Stimulated activated CD8-positive, alpha-beta memory T cell treated with anti-CD3 and anti-CD28 coated beads, Interleukin-15, amount 100 ng/mL, for 4 hours (primary cell): ENCODE results near the gene LIN9.
A peak's percentile ranks its signal among the peaks of the same experiment; 100 is the strongest.
"Not testable (repeated sequence)": the region's sequence is repeated elsewhere in the genome, so short reads cannot be mapped to it uniquely, and the experiment has no call there.

ENCODE experiments used
- DNase-seq, 2 donors: peaks; one replicate each; pipeline ENCODE4 v3.0.0-alpha.2; 2020; ENCODE audit warnings: low read depth in 2 of 2

Gene LIN9, protein sequence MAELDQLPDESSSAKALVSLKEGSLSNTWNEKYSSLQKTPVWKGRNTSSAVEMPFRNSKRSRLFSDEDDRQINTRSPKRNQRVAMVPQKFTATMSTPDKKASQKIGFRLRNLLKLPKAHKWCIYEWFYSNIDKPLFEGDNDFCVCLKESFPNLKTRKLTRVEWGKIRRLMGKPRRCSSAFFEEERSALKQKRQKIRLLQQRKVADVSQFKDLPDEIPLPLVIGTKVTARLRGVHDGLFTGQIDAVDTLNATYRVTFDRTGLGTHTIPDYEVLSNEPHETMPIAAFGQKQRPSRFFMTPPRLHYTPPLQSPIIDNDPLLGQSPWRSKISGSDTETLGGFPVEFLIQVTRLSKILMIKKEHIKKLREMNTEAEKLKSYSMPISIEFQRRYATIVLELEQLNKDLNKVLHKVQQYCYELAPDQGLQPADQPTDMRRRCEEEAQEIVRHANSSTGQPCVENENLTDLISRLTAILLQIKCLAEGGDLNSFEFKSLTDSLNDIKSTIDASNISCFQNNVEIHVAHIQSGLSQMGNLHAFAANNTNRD

DNA sequence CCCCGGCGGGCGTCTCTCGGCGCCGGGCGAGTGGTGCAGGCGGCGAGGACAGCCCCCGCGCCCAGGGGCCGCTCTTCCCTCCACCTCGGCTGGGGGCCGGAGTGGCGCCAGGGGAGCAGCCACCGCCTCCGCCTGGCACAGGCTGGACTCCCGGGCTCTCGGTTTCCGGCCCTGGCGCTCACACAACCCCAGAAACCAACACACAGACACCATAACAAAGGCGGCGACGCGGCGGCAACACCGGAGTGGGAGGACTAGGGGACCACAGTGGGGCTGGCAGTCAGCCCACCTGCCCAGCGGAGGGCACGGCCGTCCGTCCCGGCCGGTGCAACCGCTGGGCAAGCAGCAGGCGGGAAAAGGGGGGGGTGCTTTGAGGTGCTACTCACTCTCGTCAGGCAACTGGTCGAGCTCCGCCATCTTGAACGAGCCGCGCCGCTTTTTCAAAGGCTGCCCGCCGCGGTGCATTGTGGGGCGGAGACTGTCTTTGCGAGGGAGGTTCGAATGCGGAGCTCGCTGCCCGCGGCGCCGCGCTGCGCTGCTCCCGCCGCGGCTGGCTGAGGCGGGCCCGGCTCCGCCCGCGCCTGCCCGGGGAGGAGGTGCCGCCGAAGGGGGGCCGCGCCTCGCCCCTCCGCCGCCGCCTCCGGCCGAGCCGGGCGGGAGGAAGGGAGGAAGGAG, at the start of gene LIN9:
LIN9 (minus strand) TSS at position 442 of the 675 bp plus-strand sequence; CDS start at position 417, 25 bp downstream.
- peak; percentile 82 to 85 for DNase-seq

DNA sequence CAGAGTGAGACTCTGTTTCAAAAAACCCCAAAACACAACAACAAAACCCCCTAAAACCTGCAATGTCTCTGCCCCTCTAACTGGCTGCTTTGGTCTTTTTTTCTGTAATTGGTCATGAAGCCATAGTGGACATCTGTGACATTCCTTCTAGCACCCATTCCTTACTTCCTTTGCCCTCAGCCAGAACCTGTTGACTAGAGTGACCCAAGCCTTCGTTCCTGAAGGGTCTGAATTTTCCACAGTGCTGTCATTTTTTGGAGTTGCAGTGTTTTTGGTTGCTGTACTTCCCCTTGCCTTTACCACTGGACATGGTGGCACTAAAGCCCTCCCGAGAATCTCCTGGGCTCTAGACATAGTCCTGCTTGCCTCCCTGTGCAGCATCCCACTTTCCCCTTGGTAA, 48.5 kb upstream of the LIN9 start:
- DNase-seq = no peak

DNA sequence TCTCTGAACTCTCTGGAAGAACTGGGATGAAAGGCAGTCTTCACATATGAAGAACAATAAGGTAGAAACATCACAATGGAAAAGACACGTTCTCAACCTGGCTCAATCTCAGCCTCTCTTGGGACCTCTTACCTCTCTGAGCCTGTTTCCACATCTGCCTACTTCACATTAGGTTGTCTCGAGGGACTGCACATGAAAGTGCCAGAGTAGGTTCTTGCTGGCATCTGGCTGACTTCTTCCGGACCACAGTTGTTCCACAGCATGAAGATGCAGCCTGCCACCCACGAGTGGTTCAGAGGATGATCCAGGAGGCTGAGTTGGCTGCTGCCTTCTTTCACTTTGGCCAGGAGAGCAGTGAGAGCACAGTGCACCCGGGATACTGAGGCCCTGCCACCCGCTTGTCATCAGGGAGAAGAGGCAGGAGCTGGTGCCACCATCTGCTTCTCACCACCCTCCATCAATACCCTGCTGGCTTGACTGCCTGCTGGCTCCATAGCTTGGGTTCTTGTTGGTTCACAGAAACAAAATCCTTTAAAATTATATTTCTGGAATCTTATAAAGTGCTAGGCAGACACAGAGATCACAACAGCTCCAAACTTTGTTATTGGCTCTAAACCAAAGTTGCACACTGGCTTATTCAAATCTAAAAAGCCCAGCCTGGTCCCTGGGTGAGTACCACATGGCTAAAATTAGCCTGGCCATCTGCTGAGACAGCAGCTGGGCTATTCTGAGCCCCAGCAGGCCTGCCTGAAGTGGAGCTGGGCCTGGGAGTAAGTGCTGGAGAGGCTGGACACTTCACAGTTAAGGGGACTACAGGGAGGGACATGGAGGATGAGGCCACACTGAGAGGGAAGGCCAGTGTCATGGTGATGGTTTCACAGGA, 46.9 kb upstream of the LIN9 start:
- no peak for DNase-seq

DNA sequence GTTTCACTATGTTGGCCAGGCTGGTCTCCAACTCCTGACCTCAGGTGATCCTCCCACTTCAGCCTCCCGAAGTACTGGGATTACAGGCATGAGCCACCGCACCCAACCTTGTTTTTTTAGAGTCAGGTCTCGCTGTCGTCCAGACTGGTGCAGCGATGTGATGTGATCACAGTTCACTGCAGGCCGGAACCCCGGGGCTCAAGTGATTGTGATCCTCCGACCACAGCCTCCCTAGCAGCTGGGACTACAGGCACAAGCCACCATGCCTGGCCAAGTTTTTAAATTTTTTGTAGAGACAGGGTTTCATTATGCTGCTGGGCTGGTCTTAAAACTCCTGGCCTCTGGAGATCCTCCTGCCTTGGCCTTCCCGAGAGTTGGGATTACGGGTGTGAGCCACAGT, 46.1 kb upstream of the LIN9 start:
- DNase-seq = no peak

DNA sequence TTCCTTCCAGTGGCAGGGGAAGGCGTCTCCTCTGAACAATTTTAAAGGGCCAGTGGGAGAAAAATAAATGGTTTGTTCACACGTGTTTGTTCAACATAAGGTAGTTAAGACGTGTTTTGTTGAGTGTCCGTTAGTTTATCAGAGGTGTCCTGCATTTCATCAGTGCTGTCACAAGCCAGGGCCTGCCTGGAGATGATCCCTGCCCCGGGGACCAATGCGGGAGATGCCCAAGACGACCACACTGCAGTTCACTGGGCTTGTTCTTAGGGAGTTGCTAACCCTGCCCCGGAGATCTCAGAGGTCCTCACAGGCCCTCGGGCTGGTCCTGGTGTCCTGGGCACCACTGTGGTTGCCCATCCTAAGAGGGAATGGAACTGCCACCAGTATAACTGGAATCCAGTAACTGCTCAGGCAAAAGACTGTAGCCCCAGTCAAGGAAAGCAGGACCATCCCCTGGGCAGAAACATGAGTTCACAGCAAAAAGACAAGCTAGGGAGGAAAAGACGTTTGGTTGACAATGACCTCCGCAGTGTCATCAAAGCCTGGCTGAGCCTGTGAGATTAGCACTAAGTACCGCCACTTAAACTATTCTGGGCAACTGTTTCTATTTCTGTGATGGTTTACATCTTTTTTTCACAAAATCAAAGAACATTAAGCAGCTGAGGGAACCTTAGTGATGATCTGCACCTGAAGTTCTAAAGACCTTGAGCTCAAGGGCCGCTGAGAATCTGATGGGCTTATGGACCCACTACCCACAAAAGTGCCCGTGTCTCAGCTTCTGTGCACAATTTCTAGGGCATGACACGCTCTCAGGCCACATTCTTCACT, 44.9 kb upstream of the LIN9 start:
- no peak for DNase-seq

DNA sequence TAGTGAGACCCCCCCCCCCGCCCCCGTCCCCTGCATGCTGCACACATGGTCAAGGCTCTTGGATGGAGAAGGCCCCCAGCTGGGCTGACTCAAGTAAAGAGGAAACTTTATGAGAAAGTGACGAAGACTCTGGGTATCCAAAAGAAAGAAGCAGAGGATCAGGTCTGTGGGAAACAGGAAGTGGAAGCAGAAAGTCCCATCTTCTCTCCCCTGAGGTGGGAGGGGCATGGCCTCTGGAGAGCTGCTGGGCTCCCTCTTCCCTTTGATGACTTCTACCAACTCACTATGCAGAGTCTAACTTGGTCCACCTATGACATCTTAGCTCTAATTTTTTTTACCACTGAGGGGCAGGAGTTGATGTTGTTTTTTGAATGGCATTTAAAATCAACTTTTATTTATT, 42.7 kb upstream of the LIN9 start:
- DNase-seq = no peak

DNA sequence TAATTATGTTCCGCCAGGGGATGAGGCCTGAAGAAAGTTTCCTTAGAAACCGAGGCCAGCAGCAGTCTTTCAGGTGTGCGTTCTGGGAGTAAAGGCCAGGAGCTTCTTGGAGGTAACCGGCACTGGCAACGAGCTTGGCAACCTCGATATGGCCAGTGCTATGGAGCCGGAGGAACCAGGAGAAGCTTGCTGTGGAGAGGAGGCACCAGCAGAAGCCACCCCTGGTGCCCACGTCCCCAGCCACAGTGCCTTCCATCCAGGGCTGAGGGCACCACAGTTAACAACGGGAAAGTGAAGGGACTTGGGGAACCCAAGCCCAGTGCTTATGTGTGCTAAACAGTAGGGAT, 41.5 kb upstream of the LIN9 start:
- no peak for DNase-seq

DNA sequence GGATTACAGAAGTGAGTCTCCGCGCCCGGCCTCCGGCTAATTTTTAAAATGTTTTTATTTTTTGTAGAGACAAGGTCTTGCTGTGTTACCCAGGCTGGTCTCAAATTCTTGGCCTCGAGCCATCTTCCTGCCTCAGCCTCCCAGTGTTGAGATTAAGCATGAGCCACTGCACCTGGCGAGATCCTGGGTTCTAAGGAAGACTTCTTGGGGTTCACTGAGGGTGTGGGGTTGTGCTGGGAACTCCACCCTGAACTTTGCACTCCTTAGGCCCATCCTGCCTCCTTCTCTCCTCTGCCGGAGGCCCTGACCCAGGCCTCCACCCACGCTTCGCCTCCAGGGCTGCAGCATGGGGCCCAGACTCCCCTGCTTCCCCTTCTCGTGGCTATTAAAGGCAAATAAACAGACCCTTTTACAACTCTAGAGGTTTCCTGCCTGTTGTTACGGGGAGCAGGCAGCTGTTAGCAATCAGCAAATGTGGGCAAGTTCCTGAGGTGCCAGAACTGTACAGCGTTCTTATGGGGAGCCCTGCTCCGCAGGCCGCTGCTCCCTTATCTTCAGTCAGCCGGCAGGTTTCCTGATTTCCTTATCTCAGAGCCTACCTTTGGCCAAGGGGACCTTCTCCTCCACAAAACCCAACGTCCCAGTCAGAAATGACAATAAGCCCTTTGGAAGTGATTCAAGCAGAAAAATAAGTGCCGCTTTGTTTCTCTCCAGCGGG, 41.0 kb upstream of the LIN9 start:
- no peak for DNase-seq

DNA sequence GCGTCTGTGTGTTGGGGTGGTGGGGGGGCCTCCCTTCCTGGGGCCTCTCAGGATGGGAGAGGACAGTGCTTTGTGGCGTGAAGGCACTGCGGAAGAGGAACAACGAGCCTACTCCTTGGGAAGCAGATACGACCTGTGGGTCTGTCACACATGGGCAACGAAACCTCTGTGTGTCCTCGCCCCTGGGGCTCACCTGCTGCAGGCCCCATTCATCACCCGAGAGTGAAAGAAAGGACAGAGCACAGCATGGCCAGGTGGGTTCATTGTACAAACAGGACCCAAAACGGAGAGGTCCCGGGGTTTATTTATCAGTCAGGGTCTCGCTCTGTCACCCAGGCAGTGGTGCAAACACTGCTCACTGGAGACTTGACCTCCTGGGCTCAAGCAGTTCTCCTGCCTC, 40.1 kb upstream of the LIN9 start:
- no peak for DNase-seq

DNA sequence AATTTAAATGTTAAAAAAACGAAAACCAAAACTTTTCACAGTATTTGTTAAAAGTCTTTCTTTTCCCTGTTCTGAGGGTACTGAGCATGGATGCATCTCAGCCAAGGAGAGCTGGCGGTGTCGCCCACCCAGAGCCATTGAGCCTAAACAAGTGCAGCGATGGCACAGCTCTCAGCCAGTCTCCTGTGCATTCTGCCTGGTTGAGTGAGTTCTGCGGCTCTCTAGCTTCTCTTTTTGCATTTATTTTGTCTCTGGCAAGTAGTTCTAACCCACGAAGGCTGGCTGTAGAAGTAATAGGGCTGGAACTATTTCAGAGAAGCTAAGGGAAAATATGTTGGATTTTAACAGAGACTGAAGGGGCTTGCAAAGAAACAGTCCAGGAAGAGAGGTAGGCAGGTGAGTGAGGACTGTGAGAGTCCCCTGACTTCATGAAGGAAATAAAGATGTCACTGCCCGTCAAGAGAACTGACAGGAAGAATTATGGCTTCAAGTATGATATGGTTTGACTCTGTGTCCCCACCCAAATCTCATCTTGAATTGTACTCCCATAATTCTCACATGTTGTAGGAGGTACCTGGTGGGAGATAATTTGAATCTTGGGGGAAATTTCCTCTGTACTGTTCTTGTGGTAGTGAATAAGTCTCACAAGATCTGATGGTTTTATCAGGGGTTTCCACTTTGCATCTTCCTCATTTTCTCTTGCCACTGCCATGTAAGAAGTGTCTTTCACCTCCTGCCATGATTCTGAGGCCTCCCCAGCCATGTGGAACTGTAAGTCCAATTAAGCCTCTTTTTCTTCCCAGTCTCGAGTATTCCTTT, 35.7 kb upstream of the LIN9 start:
- no peak for DNase-seq

DNA sequence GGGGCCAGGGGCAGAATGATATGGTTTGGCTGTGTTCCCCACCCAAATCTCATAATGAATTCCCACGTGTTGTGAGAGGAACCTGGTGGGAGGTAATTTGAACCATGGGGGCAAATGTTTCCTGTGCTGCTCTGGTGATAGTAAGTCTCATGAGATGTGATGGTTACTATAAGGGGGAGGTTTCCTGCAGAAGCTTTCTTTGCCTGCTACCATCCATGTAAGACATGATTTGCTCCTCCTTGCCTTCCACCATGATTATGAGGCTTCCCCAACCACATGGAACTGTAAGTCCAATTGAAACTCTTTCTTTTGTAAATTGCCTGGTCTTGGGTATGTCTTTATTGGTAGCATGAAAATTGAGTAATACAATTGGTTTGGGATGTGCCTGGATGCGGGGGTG, 33.7 kb upstream of the LIN9 start:
- DNase-seq = no peak

DNA sequence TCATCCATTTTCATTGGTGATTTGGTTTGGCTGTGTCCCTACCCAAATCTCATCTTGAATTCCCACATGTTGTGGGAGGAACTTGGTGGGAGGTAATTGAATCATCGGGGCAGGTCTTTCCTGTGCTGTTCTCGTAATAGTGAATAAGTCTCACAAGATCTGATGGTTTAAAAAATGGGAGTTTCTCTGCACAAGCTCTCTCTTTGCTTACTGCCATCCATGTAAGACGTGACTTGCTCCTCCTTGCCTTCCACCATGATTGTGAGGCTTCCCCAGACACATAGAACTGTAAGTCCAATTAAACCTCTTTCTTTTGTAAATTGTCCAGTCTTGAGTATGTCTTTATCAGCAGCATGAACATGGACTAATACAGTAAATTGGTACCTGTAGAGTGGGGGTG, 31.1 kb upstream of the LIN9 start:
- not testable (repeated sequence) for DNase-seq

DNA sequence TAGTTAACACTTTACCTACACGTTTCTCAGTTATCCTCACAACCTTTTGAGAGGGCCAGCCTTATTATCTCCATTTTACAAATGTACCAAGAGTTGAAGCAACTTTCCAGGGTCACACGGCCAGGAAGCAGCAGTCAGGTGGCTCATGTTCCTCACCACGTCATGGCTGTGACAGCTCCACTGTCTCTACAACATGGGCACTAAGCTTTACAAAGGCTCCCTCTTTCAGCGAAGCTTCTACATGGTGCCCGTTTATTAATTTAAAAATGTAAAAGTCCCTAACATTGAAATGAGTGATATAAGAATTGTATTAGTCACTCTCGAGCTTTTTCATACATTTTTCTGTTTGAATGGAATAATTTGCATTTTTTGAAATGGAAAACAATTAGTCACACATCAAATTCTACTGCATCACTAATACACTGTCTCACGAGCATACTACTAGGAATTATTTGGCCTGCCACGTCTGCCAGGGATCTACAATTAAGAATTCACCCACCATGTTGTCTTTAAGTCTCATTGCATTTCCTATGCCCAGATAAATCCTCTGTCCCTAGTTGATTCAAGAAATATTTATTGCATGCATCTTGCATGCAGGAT, 28.4 kb upstream of the LIN9 start:
- DNase-seq = no peak

DNA sequence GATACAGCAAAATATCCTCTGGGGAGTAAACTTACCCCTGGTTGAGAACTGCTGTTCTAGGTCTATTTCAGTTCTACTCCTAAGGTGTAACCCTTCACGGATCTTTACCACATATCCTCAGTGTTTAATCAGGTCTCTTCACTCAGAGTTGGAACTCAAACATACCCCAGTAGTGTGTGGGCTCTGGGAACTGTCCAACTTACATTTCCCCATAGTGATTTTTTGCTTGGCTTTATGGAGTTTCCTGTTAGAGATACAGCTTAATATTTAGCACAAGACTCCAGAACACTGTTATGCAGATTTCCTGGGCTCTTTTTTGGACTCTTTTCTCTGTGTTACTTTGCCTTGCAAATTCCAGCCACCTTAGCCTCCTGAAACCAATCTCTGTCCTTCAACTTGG, 26.7 kb upstream of the LIN9 start:
- DNase-seq = no peak

DNA sequence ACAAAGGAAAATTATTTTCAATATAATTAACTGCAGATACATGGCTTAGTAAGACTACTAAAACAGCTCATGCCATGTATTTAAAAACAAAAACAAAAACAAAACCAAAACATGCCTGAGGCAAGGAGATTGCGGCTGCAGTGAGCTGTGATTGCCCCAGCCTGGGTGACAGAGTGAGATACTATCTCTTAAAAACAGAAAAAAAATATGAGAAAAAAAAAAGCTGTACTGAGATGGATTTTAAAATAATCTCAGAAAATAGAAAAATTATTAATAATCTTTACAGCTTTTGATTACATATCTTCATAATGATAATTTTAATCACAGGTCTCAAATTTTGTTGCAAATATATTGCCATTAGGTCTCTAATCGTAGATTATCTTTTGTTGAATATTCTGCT, 24.0 kb upstream of the LIN9 start:
- DNase-seq = no peak

DNA sequence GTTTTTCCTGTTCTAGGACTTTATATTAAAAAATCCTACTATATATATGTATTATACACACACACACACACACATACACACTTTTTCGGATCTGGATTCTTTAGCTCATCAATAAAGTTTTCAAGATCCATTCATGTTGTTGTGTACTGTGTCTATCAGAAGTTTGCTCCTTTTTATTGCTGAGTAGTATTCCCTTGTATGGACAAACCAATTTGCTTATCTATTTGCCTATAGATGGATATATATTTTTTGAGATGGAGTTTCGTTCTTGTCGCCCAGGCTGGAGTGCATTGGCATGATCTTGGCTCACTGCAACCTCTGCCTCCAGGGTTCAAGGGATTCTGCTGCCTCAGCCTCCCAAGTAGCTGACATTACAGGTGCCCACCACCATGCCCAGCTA, 20.3 kb upstream of the LIN9 start:
- no peak for DNase-seq

DNA sequence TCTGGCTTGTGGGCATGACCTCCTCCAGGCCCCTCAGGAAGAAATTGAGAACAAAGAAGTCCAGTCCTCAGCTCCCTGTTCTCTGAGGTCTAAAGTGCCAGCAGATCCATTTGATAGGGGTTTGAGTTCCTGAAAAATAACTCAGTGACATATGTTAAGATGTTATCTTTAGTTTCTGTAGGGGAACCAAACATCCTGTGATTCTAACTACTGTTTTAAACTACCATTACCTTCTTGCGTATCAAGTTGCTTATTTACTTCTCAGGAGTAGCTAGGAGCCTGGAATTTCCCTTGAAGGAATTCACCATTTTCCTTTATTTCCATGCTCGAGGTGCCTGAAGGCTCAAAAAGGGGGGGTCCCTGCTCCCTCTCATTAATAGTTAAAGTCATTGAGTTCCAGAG, 18.8 kb upstream of the LIN9 start:
- DNase-seq = no peak

DNA sequence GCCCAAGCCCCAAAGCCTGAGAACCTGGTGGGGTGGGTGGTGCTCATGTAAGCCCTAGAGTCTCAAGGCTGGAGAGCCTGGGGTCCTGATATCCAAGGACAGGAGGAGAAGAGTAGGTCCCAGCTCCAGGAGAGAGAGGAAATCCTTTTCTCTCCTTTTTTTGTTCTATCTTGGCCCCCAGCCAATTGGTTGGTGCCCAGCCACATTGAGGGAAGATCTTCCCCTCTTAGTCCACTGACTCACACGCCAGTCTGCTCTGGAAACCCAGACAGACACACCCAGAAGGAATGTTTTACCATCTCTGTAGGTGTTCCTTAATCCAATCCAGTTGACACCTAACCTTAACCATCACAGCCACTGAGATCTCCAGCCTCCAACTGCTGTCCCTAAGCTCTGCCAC, 16.2 kb upstream of the LIN9 start:
- no peak for DNase-seq

DNA sequence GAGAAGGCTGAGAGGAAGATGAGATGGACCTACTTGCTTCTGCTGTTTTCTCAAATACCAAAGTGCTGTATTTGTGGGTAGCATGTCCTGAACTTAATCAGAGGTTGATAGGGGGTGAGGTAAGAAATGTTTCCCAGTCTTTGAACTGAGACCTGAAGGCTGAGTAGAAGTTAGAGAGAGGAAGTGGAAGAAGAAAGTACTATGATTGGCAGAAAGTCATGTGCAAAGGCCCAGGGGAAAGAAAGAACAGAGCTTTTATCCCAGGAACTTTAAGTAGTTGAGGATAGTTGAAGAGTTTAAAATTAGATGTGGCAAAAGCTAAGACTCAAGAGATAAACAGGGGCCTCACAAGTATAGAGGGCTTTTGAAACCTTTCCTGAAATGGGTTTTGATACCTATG, 15.5 kb upstream of the LIN9 start:
- DNase-seq = no peak
